Panc1 (cell line): ENCODE measurements around the gene STXBP5L. TPM values are rescaled to one million over a fixed set of nuclear protein-coding genes. Genes with fewer than 3 reads are reported as not detected.

Source experiments
- ATAC-seq: fragments of 200-7000 bp; cut with Tn5 transposase; 2 replicates; pipeline ENCODE4 v1.9.1; 2020; ENCODE audit warnings: mild to moderate bottlenecking, moderate library complexity
- BruUV-seq: library from RNA; stranded (reverse); fragments of 400-500 nt; replicated peaks from 2 replicates; lab custom pipeline; 2021; lab: Mats Ljungman, UMichigan
- CTCF ChIA-PET: fragments of 300-600 bp; sonication (Branson Sonifier 250); formaldehyde crosslinking; loops from one replicate; lab custom pipeline; 2022; ENCODE audit warnings: antibody characterized with exemption; lab: Charles Lee
- POLR2A ChIA-PET: fragments of 300-600 bp; sonication (Branson Sonifier 250); formaldehyde crosslinking; loops from one replicate; lab custom pipeline; 2022; ENCODE audit warnings: antibody characterized with exemption; lab: Charles Lee
- DNase-seq: peaks from one replicate; pipeline ENCODE4 v3.0.0-alpha.2; 2010; ENCODE audit warnings: low read depth, low spot score
- H3K27ac ChIP-seq: 2 replicates; pipeline ENCODE4 v1.5.1; 2011; ENCODE audit warnings: mild to moderate bottlenecking, low read length, inconsistent platforms
- H3K27me3 ChIP-seq: fragments of 200-500 bp; sonication (Bioruptor generic); 2 replicates; pipeline ENCODE4 v1.6.0; 2014; ENCODE audit warnings: low read length, inconsistent platforms; ENCODE audit not compliant: control insufficient read depth, insufficient read depth
- H3K36me3 ChIP-seq: fragments of 200-500 bp; sonication (Bioruptor generic); 2 replicates; pipeline ENCODE4 v1.5.1; 2014; ENCODE audit warnings: inconsistent platforms, mild to moderate bottlenecking, low read length, moderate library complexity; ENCODE audit not compliant: control insufficient read depth, insufficient read depth
- H3K4me1 ChIP-seq: 2 replicates; pipeline ENCODE4 v1.5.1; 2011; ENCODE audit warnings: inconsistent platforms, mild to moderate bottlenecking, low read length, moderate library complexity; ENCODE audit not compliant: control insufficient read depth, insufficient read depth
- H3K4me3 ChIP-seq, 2 experiments: 2 replicates each; pipeline ENCODE4 v1.5.1; 2011 to 2012; ENCODE audit warnings: low read depth in 2 of 2, low read length in 2 of 2, mild to moderate bottlenecking in 2 of 2, inconsistent platforms in 1 of 2, moderate library complexity in 1 of 2
- H3K9me3 ChIP-seq: fragments of 200-500 bp; sonication (Bioruptor generic); 2 replicates; pipeline ENCODE4 v1.5.1; 2014; ENCODE audit warnings: low read depth, mild to moderate bottlenecking, inconsistent platforms, low read length, moderate library complexity; ENCODE audit not compliant: control insufficient read depth, insufficient read depth
- CTCF ChIP-seq: fragments of 450-650 bp; IDR thresholded peaks from 2 replicates; pipeline ENCODE4 v1.5.1; 2017; ENCODE audit warnings: mild to moderate bottlenecking
- POLR2AphosphoS5 ChIP-seq: IDR thresholded peaks from 2 replicates; pipeline ENCODE4 v1.6.1; 2012; ENCODE audit warnings: mild to moderate bottlenecking, low read depth, low read length, moderate library complexity
- REST ChIP-seq, 2 experiments: IDR thresholded peaks; 2 replicates each; pipeline ENCODE4 v1.6.1; 2011 to 2012; ENCODE audit warnings: low read depth in 2 of 2, control low read depth in 1 of 2, low read length in 1 of 2, mild to moderate bottlenecking in 1 of 2, moderate library complexity in 1 of 2; ENCODE audit not compliant: insufficient read depth in 1 of 2
- SIN3A ChIP-seq: IDR thresholded peaks from 2 replicates; pipeline ENCODE4 v1.6.1; 2012; ENCODE audit warnings: low read depth, mild to moderate bottlenecking, low read length, moderate library complexity, borderline replicate concordance; ENCODE audit not compliant: insufficient read depth
- TCF7L2 ChIP-seq: IDR thresholded peaks from 2 replicates; pipeline ENCODE4 v1.6.1; 2011; ENCODE audit warnings: mild to moderate bottlenecking, low read depth, low read length, inconsistent platforms
- in situ Hi-C: cut with HindIII; loops from 2 replicates; pipeline ENCODE4 v1.10.0; 2016; ENCODE audit warnings: low sequenced_read_pairs, low pct_unique_long_range_greater_than_20kb
- intact Hi-C: fragments of 100-400 bp; cut with micrococcal nuclease; formaldehyde crosslinking; loops from one replicate; pipeline ENCODE4 v1.10.0; 2022; ENCODE audit not compliant: unreplicated experiment
- total RNA-seq: library from RNA; stranded (reverse); gene quantifications from one replicate; pipeline ENCODE4 v1.2.1, GENCODE V29; 2021; ENCODE audit not compliant: unreplicated experiment

The STXBP5L gene
- total RNA-seq, 1 experiment from 2014 or later = 0.05 TPM

- intact Hi-C loops (no loop called here), in situ Hi-C loops (no loop called here)
- DNase-seq (no peak), ATAC-seq (no peak)
- no TSS peak for BruUV-seq
- no peak overlapping the region for H3K4me3 ChIP-seq
- TF ChIP-seq CTCF = no peak
- no peak for TF ChIP-seq SIN3A
- no peak for TF ChIP-seq REST (IDR thresholded peaks at IDR 0.05; ENCODE audit: insufficient read depth in 1 of 2, low read depth in 2 of 2, low read length in 1 of 2)
- TF ChIP-seq POLR2AphosphoS5 = no peak
- TF ChIP-seq TCF7L2 = no peak
- no peaks in the 10 kb centered on the region for H3K36me3 ChIP-seq
- POLR2A ChIA-PET = no interaction called here
- H3K27ac ChIP-seq = no peak overlapping the region
- no peaks in the 10 kb centered on the region for H3K9me3 ChIP-seq
- CTCF ChIA-PET = no interaction called here
- H3K27me3 ChIP-seq = no peaks in the 10 kb centered on the region
- no peaks in the 10 kb centered on the region for H3K4me1 ChIP-seq
These were observed 43.5 kb upstream of the STXBP5L start for GRCh38 chr3:120864541-120864940.

- H3K27me3 ChIP-seq = no peaks in the 10 kb centered on the region
- H3K27ac ChIP-seq = no peak overlapping the region
- TF ChIP-seq CTCF (no peak), SIN3A (no peak), REST (IDR thresholded peaks at IDR 0.05; ENCODE audit: insufficient read depth in 1 of 2, low read depth in 2 of 2, low read length in 1 of 2) (no peak), TCF7L2 (no peak), POLR2AphosphoS5 (no peak)
- ATAC-seq (no peak), DNase-seq (no peak)
- no peaks in the 10 kb centered on the region for H3K4me1 ChIP-seq
- H3K9me3 ChIP-seq = no peaks in the 10 kb centered on the region
- no peak overlapping the region for H3K4me3 ChIP-seq
- in situ Hi-C loops (no loop called here), intact Hi-C loops (no loop called here)
- ChIA-PET CTCF (no interaction called here), POLR2A (no interaction called here)
- BruUV-seq = no TSS peak
- H3K36me3 ChIP-seq = no peaks in the 10 kb centered on the region
These were observed 32.5 kb upstream of the STXBP5L start for GRCh38 chr3:120875507-120875906.
